SK-N-MC (cell line): ENCODE data around the gene DAPK3.
"Not testable (repeated sequence)": the region's sequence is repeated elsewhere in the genome, so short reads cannot be mapped to it uniquely, and the experiment has no call there.

Experiments used
- DNase-seq: peaks from one replicate; pipeline ENCODE4 v3.0.0-alpha.2; 2011; ENCODE audit warnings: low read depth, low spot score
- H3K27ac ChIP-seq: fragments of 200-600 bp; sonication (generic); 2 replicates; pipeline ENCODE4 v1.5.1; 2016; ENCODE audit warnings: mixed run types
- H3K36me3 ChIP-seq: fragments of 200-600 bp; sonication (generic); 2 replicates; pipeline ENCODE4 v1.6.1; 2017; ENCODE audit warnings: antibody characterized with exemption, low read length, mixed read lengths; ENCODE audit not compliant: insufficient read depth
- H3K4me3 ChIP-seq: fragments of 200-600 bp; sonication (generic); 2 replicates; pipeline ENCODE4 v1.5.1; 2016
- H3K9ac ChIP-seq: fragments of 200-600 bp; sonication (generic); 2 replicates; pipeline ENCODE4 v1.8.0; 2017; ENCODE audit warnings: mixed run types, mixed read lengths; ENCODE audit not compliant: insufficient read length
- H3K9me3 ChIP-seq: fragments of 200-600 bp; sonication (generic); 2 replicates; pipeline ENCODE4 v1.6.1; 2017; ENCODE audit warnings: low read depth, mild to moderate bottlenecking, antibody characterized with exemption, low read length, moderate library complexity, mixed read lengths
- EZH2 ChIP-seq: fragments of 200-600 bp; sonication (generic); IDR thresholded peaks from one replicate; pipeline ENCODE4 v1.6.1; 2017; ENCODE audit warnings: antibody characterized with exemption
- FOXP2 ChIP-seq: optimal IDR thresholded peaks from 2 replicates; pipeline ENCODE3; 2011; ENCODE audit warnings: mild to moderate bottlenecking, moderate library complexity; ENCODE audit not compliant: insufficient read depth; ENCODE audit errors: extremely low read length, control extremely low read depth
- POLR2AphosphoS5 ChIP-seq: IDR thresholded peaks from 2 replicates; pipeline ENCODE4 v1.6.1; 2012; ENCODE audit warnings: mild to moderate bottlenecking, low read depth, low read length, borderline replicate concordance

The DAPK3 gene

DNA sequence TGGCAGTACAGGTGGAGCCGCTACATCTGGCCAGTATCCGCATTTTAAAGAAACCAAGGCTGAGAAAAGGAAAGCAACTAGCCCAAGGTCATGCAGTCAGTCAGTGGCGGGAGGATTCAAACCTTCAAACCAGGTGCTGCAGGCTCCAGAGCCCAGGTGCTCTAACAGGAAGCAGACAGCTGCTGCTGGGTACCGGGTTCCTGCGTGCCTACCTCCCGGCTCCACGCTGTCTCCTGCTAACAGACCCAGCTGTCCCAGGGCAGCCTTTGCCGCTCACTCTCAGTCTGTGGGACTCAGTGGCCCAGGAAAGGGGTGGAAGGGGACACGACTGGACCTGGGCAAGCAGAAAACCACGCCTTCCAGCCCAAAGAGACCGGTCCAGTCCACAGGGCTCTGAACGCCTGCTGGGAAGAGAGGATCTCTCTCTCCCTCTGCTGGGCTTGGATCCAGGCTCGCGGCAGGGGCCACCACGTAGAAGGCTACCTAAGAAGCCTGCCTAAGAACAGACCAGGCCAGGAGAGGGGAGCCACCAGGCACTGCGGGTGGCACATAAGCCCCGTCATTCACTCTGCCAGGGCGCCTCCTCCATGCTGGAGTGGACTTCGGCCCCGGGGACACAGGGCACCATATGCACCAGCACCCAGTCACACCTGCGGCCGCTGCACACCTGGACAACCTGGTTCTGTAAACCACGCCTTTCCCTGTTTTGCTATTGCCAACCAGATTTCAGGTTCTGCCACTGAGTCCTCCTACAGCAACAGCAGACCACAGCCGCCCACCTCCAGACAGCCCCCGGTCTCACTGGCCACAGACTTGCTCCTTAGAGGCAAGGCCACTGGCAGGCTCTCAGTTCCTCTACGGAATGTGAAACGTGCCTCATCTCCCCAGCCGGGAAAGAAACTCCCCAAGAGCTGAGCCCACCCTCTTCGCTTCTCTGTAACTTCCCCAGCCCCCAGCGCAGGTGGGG, 4.6 kb downstream of the DAPK3 start:
- peaks cover 32% of the 10 kb centered on the region; the same call in 1 of the 2 replicates for H3K36me3 ChIP-seq

DNA sequence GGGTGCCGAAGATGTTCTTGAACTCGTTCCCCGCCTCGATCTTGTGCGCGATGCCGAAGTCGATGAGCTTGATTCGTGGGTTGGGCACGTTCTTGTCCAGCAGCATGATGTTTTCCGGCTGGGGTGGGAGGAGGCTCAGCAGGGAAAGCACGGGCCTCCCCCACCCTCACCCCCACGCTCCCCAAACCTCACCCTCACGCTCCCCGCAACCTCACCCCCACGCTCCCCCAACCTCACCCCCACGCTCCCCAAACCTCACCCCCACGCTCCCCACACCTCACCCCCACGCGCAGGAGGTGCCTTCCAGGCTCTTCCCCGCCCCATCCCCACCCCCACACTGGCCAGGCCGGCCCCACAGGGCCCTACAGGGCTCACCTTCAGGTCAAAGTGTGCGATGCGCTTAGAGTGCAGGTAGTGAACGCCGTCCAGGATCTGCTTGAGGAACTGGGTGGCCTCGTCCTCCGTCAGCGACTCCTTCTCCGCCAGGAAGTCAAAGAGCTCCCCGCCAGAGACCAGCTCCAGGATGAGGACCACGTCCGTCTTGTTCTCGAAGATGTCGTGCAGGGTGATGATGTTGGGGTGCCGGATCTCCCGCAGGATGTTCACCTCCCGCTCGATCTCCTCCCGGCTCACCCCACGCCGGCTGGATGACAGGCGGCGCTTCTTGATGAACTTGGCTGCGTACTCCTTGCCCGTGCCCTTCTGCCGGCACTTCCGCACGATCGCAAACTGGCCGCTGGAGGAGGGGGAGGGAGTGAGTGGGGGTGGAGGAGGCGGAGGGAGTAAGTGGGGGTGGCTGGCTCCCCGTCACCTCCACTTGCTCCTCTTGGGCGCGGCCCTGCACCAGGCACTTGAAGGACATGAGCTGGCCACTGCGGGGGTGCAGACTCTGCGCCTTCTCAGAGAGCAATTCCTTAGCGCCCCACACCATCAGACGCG, 6.4 kb downstream of the DAPK3 start:
- H3K9me3 ChIP-seq: no peaks in the 10 kb centered on the region
- no peak for DNase-seq
- H3K27ac ChIP-seq: no peak overlapping the region
- TF ChIP-seq FOXP2: no peak
- no peak for TF ChIP-seq EZH2
- no peak for TF ChIP-seq POLR2AphosphoS5
- no peak overlapping the region for H3K4me3 ChIP-seq
- H3K9ac ChIP-seq: no peak overlapping the region
- peaks cover 37% of the 10 kb centered on the region; the same call in 1 of the 2 replicates for H3K36me3 ChIP-seq

More for the DNA sequence above, 4.6 kb downstream of the DAPK3 start:
- Histone ChIP-seq H3K9me3 (no peaks in the 10 kb centered on the region), H3K4me3 (no peak overlapping the region), H3K27ac (no peak overlapping the region), H3K9ac (no peak overlapping the region)
- no peak for TF ChIP-seq POLR2AphosphoS5
- no peak for TF ChIP-seq EZH2
- no peak for TF ChIP-seq FOXP2
- DNase-seq: no peak

GRCh38 chr19:3963458-3964255, 7.2 kb downstream of the DAPK3 start:
- TF ChIP-seq POLR2AphosphoS5: no peak
- TF ChIP-seq FOXP2: no peak
- TF ChIP-seq EZH2: no peak
- no peak overlapping the region for H3K27ac ChIP-seq
- H3K36me3 ChIP-seq: peaks cover 37% of the 10 kb centered on the region; the same call in 1 of the 2 replicates
- DNase-seq: no peak
- H3K9me3 ChIP-seq: no peaks in the 10 kb centered on the region
- no peak overlapping the region for H3K9ac ChIP-seq
- H3K4me3 ChIP-seq: no peak overlapping the region

DNA sequence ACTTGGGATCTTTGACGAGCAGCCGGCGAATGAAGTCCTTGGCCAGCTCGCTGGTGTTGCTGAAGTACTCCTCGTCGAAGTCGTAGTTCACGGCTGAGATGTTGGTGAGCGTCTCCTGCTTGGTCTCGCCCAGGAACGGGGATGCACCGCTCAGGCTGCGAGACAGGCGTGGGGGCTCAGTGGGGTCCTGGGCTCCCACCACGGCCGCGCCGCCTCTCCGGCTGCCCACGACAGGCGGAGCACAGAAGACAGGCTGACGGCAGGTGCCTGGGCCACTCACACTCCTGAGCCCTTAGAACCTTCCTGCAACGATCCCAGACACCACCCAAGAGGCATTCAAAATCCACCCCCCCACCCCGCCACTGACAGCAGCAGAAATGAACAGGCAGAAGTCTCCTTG, 9.9 kb downstream of the DAPK3 start:
- DNase-seq: no peak

DNA sequence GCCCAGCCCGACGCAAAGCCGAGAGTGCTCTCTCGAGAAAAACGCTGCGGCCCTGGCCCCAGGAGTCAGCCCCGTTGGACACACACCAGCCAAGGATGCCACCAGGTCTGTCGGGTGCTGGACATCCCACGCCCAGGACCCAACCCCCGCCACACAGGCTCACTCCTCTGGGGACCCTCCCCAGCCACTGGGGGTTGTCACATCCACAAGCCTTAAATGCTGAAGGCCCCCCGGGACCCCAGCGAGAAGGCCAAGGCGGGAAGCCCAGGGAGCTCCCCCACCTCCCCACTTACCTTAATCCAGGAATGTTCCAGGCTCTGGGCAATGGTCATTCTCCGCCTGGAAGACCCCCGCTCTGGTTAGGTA, 11.2 kb downstream of the DAPK3 start:
- H3K9me3 ChIP-seq: no peaks in the 10 kb centered on the region
- H3K36me3 ChIP-seq: peaks cover 18% of the 10 kb centered on the region; the same call in 1 of the 2 replicates

More for the DNA sequence above, 9.9 kb downstream of the DAPK3 start:
- H3K9ac ChIP-seq: no peak overlapping the region
- TF ChIP-seq FOXP2: no peak
- no peak for TF ChIP-seq EZH2
- no peaks in the 10 kb centered on the region for H3K9me3 ChIP-seq
- peaks cover 22% of the 10 kb centered on the region; the same call in 1 of the 2 replicates for H3K36me3 ChIP-seq
- H3K27ac ChIP-seq: no peak overlapping the region
- no peak overlapping the region for H3K4me3 ChIP-seq

DNA sequence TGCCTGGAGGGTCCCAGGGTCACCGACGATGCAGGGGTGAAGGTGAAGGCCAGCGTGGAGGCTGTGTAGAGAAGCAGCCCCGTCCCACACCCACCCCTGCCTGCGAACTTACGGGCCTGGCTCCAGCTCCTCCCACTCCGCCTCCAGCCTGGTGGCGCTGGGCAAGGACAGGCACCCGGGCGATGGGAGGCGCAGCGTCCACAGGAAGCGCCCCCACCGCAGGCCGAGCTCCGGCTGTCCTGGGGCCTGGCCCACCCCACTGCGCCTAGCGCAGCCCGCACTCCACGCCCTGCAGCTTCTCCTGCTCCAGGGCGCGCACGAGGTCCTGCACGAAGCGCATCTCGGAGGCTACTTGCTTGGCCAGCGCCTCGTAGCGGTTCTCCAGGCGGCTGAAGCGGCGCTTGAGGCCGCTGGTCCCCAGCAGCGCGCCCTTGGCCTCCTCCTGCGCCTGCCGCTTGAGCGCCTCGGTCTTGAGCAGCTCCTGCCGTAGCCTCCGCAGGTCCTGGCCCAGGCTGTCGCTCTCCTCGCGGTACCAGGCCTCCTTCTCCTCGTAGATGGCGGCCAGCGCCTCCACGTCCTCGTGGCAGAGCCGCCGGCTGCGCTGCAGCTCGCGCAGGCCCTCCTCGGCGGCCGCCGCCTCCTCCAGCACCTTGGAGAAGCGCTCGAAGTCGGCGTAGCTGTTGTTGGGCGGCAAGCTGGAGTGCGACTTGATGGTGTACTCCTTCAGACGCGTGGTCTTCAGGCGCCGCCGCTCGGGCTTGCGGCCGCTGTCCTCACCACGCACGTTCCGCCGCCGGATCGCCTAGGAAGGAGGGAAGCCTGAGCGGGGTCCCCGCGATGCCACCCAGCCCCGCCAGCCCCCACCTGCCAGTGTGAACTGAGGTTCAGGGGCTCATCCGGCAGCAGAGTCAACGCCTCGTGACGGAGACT, 11.8 kb downstream of the DAPK3 start:
- no peak for DNase-seq
- Histone ChIP-seq H3K9me3 (no peaks in the 10 kb centered on the region), H3K27ac (no peak overlapping the region), H3K9ac (no peak overlapping the region), H3K4me3 (no peak overlapping the region), H3K36me3 (peaks cover 18% of the 10 kb centered on the region; the same call in 1 of the 2 replicates)
- TF ChIP-seq FOXP2 (no peak), POLR2AphosphoS5 (no peak), EZH2 (no peak)

More for the DNA sequence above, 11.2 kb downstream of the DAPK3 start:
- no peak overlapping the region for H3K4me3 ChIP-seq
- no peak for DNase-seq
- no peak overlapping the region for H3K9ac ChIP-seq
- TF ChIP-seq EZH2 (no peak), POLR2AphosphoS5 (no peak), FOXP2 (no peak)
- H3K27ac ChIP-seq: no peak overlapping the region

- no peak overlapping the region for H3K4me3 ChIP-seq
- TF ChIP-seq FOXP2: no peak
- TF ChIP-seq EZH2: no peak
- no peak for TF ChIP-seq POLR2AphosphoS5
- no peak for DNase-seq
- H3K36me3 ChIP-seq: no peaks in the 10 kb centered on the region; the same call in 1 of the 2 replicates
- no peak overlapping the region for H3K27ac ChIP-seq
- H3K9ac ChIP-seq: no peak overlapping the region
- H3K9me3 ChIP-seq: no peaks in the 10 kb centered on the region
These were observed 15.2 kb downstream of the DAPK3 start for GRCh38 chr19:3955688-3956087.

- H3K4me3 ChIP-seq, DNase-seq, H3K9me3 ChIP-seq, H3K27ac ChIP-seq, H3K9ac ChIP-seq, H3K36me3 ChIP-seq: not testable (repeated sequence)
These were observed 15.6 kb downstream of the DAPK3 start for GRCh38 chr19:3955276-3955675.
